ENCODE results near the gene TUBA1C.
A peak's percentile ranks its signal among the peaks of the same experiment; 100 is the strongest.

Gene TUBA1C

DNA sequence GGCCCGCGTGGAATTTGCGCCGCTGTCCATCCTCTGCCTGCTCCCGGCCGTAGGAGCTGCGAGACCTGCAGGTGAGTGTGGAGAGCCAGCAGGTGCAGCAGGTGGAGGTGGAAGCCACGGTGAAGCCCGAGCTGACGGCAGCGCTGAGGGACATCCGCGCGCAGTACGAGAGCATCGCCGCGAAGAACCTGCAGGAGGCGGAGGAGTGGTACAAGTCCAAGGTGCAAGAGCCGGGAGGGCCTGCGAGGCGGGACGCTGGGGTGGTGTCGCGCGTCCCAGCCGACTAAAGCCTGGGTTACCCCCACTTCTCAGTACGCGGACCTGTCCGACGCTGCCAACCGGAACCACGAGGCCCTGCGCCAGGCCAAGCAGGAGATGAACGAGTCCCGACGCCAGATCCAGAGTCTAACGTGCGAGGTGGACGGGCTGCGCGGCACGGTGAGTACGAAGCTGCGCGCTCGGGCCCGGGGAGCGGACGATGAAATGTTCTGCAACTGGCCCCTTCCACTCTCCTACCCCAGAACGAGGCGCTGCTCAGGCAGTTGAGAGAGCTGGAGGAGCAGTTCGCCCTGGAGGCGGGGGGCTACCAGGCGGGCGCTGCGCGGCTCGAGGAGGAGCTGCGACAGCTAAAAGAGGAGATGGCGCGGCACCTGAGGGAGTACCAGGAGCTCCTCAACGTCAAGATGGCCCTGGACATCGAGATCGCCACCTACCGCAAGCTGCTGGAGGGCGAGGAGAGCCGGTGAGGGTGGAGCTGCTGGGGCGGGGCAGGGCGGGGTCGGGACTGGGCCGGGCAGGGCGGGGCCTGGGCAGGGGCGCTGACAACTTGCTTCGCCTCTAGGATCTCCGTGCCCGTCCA lies 32.2 kb downstream of the TUBA1C start (continued):
- no peak for TF ChIP-seq ZNF664 (tag by site-specific recombination; IDR thresholded peaks at IDR 0.05)
- no peak for TF ChIP-seq SALL2 (tag by site-specific recombination; IDR thresholded peaks at IDR 0.05; ENCODE audit: borderline replicate concordance)
- TF ChIP-seq GLI4 (tag by site-specific recombination; IDR thresholded peaks at IDR 0.05) = no peak
- TF ChIP-seq KLF7 (tag by site-specific recombination; IDR thresholded peaks at IDR 0.05; ENCODE audit: borderline replicate concordance) = peak; percentile 87; the same call in 1 of the 2 replicates
- TF ChIP-seq KLF16 (tag by site-specific recombination; IDR thresholded peaks at IDR 0.05) = peak; percentile 39; the same call in 1 of the 2 replicates
- TF ChIP-seq, protein P1, sequence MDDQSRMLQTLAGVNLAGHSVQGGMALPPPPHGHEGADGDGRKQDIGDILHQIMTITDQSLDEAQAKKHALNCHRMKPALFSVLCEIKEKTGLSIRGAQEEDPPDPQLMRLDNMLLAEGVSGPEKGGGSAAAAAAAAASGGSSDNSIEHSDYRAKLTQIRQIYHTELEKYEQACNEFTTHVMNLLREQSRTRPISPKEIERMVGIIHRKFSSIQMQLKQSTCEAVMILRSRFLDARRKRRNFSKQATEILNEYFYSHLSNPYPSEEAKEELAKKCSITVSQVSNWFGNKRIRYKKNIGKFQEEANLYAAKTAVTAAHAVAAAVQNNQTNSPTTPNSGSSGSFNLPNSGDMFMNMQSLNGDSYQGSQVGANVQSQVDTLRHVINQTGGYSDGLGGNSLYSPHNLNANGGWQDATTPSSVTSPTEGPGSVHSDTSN (CRISPR knock-in tag; IDR thresholded peaks at IDR 0.05) = no peak
- TF ChIP-seq ZNF707 (tag by site-specific recombination; IDR thresholded peaks at IDR 0.05) = no peak
- TF ChIP-seq ZNF274 (IDR thresholded peaks at IDR 0.05; ENCODE audit: low read length) = no peak
- no peak for TF ChIP-seq ZNF274 (tag by site-specific recombination; IDR thresholded peaks at IDR 0.05; ENCODE audit: borderline replicate concordance)
- TF ChIP-seq ZFP37 (tag by site-specific recombination; IDR thresholded peaks at IDR 0.05) = 0 out of 2 replicates have a peak, but pooled peaks have one; percentile 85
- no peak for TF ChIP-seq ZNF701 (tag by site-specific recombination; IDR thresholded peaks at IDR 0.05)
- TF ChIP-seq ZNF311 (tag by site-specific recombination; IDR thresholded peaks at IDR 0.05; ENCODE audit: borderline replicate concordance) = no peak
- TF ChIP-seq REPIN1 (tag by site-specific recombination; IDR thresholded peaks at IDR 0.05; ENCODE audit: low read depth) = no peak
- TF ChIP-seq, protein P2, sequence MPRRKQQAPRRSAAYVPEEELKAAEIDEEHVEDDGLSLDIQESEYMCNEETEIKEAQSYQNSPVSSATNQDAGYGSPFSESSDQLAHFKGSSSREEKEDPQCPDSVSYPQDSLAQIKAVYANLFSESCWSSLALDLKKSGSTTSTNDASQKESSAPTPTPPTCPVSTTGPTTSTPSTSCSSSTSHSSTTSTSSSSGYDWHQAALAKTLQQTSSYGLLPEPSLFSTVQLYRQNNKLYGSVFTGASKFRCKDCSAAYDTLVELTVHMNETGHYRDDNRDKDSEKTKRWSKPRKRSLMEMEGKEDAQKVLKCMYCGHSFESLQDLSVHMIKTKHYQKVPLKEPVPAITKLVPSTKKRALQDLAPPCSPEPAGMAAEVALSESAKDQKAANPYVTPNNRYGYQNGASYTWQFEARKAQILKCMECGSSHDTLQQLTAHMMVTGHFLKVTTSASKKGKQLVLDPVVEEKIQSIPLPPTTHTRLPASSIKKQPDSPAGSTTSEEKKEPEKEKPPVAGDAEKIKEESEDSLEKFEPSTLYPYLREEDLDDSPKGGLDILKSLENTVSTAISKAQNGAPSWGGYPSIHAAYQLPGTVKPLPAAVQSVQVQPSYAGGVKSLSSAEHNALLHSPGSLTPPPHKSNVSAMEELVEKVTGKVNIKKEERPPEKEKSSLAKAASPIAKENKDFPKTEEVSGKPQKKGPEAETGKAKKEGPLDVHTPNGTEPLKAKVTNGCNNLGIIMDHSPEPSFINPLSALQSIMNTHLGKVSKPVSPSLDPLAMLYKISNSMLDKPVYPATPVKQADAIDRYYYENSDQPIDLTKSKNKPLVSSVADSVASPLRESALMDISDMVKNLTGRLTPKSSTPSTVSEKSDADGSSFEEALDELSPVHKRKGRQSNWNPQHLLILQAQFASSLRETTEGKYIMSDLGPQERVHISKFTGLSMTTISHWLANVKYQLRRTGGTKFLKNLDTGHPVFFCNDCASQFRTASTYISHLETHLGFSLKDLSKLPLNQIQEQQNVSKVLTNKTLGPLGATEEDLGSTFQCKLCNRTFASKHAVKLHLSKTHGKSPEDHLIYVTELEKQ (tag by site-specific recombination; IDR thresholded peaks at IDR 0.05; ENCODE audit: borderline replicate concordance) = no peak
- TF ChIP-seq ZNF747 (tag by site-specific recombination; IDR thresholded peaks at IDR 0.05) = no peak
- TF ChIP-seq, protein P3, sequence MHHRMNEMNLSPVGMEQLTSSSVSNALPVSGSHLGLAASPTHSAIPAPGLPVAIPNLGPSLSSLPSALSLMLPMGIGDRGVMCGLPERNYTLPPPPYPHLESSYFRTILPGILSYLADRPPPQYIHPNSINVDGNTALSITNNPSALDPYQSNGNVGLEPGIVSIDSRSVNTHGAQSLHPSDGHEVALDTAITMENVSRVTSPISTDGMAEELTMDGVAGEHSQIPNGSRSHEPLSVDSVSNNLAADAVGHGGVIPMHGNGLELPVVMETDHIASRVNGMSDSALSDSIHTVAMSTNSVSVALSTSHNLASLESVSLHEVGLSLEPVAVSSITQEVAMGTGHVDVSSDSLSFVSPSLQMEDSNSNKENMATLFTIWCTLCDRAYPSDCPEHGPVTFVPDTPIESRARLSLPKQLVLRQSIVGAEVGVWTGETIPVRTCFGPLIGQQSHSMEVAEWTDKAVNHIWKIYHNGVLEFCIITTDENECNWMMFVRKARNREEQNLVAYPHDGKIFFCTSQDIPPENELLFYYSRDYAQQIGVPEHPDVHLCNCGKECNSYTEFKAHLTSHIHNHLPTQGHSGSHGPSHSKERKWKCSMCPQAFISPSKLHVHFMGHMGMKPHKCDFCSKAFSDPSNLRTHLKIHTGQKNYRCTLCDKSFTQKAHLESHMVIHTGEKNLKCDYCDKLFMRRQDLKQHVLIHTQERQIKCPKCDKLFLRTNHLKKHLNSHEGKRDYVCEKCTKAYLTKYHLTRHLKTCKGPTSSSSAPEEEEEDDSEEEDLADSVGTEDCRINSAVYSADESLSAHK (tag by site-specific recombination; IDR thresholded peaks at IDR 0.05) = no peak
- TF ChIP-seq ZNF660 (tag by site-specific recombination; IDR thresholded peaks at IDR 0.05) = no peak; the same call in 1 of the 2 replicates
- no peak for TF ChIP-seq ZNF155 (tag by site-specific recombination; IDR thresholded peaks at IDR 0.05)
- TF ChIP-seq ZBTB8A (tag by site-specific recombination; IDR thresholded peaks at IDR 0.05) = peak; percentile 83; the same call in 1 of the 2 replicates
- TF ChIP-seq FEZF1 (tag by site-specific recombination; IDR thresholded peaks at IDR 0.05) = no peak
- TF ChIP-seq ZNF24 (tag by site-specific recombination; IDR thresholded peaks at IDR 0.05) = peak; percentile 66; the same call in 1 of the 2 replicates
- no peak for TF ChIP-seq ZNF211 (tag by site-specific recombination; IDR thresholded peaks at IDR 0.05; ENCODE audit: low read depth)
- TF ChIP-seq ZNF48 (tag by site-specific recombination; IDR thresholded peaks at IDR 0.05) = no peak
- TF ChIP-seq, protein P4, sequence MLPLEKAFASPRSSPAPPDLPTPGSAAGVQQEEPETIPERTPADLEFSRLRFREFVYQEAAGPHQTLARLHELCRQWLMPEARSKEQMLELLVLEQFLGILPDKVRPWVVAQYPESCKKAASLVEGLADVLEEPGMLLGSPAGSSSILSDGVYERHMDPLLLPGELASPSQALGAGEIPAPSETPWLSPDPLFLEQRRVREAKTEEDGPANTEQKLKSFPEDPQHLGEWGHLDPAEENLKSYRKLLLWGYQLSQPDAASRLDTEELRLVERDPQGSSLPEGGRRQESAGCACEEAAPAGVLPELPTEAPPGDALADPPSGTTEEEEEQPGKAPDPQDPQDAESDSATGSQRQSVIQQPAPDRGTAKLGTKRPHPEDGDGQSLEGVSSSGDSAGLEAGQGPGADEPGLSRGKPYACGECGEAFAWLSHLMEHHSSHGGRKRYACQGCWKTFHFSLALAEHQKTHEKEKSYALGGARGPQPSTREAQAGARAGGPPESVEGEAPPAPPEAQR (tag by site-specific recombination; IDR thresholded peaks at IDR 0.05) = no peak
- TF ChIP-seq, protein P5, sequence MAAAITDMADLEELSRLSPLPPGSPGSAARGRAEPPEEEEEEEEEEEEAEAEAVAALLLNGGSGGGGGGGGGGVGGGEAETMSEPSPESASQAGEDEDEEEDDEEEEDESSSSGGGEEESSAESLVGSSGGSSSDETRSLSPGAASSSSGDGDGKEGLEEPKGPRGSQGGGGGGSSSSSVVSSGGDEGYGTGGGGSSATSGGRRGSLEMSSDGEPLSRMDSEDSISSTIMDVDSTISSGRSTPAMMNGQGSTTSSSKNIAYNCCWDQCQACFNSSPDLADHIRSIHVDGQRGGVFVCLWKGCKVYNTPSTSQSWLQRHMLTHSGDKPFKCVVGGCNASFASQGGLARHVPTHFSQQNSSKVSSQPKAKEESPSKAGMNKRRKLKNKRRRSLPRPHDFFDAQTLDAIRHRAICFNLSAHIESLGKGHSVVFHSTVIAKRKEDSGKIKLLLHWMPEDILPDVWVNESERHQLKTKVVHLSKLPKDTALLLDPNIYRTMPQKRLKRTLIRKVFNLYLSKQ (tag by site-specific recombination; IDR thresholded peaks at IDR 0.05; ENCODE audit: borderline replicate concordance) = no peak
- TF ChIP-seq, protein P6, sequence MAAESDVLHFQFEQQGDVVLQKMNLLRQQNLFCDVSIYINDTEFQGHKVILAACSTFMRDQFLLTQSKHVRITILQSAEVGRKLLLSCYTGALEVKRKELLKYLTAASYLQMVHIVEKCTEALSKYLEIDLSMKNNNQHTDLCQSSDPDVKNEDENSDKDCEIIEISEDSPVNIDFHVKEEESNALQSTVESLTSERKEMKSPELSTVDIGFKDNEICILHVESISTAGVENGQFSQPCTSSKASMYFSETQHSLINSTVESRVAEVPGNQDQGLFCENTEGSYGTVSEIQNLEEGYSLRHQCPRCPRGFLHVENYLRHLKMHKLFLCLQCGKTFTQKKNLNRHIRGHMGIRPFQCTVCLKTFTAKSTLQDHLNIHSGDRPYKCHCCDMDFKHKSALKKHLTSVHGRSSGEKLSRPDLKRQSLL (tag by site-specific recombination; IDR thresholded peaks at IDR 0.05) = no peak; the same call in 1 of the 2 replicates
- TF ChIP-seq GFI1B (tag by site-specific recombination; IDR thresholded peaks at IDR 0.05) = no peak
- peak; percentile 72 for TF ChIP-seq ZNF121 (tag by site-specific recombination; IDR thresholded peaks at IDR 0.05)
- no peak for TF ChIP-seq ZNF175 (tag by site-specific recombination; IDR thresholded peaks at IDR 0.05)
